Skin of body (tissue), 2 donors: Measurements from ENCODE around the gene VPS52. TPM values are rescaled to one million over a fixed set of nuclear protein-coding genes. Genes with fewer than 3 reads are reported as not detected.

Experiments
- DNase-seq: peaks from one replicate; lab custom pipeline; 2025; lab: John Stamatoyannopoulos, UW
- total RNA-seq: library from RNA; depleted of rRNA; stranded (reverse); fragments of >200 nt; gene quantifications from one replicate; pipeline ENCODE4 v1.2.3, GENCODE V29; 2014

VPS52 gene, protein sequence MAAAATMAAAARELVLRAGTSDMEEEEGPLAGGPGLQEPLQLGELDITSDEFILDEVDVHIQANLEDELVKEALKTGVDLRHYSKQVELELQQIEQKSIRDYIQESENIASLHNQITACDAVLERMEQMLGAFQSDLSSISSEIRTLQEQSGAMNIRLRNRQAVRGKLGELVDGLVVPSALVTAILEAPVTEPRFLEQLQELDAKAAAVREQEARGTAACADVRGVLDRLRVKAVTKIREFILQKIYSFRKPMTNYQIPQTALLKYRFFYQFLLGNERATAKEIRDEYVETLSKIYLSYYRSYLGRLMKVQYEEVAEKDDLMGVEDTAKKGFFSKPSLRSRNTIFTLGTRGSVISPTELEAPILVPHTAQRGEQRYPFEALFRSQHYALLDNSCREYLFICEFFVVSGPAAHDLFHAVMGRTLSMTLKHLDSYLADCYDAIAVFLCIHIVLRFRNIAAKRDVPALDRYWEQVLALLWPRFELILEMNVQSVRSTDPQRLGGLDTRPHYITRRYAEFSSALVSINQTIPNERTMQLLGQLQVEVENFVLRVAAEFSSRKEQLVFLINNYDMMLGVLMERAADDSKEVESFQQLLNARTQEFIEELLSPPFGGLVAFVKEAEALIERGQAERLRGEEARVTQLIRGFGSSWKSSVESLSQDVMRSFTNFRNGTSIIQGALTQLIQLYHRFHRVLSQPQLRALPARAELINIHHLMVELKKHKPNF
- 35.7 TPM for total RNA-seq

DNA sequence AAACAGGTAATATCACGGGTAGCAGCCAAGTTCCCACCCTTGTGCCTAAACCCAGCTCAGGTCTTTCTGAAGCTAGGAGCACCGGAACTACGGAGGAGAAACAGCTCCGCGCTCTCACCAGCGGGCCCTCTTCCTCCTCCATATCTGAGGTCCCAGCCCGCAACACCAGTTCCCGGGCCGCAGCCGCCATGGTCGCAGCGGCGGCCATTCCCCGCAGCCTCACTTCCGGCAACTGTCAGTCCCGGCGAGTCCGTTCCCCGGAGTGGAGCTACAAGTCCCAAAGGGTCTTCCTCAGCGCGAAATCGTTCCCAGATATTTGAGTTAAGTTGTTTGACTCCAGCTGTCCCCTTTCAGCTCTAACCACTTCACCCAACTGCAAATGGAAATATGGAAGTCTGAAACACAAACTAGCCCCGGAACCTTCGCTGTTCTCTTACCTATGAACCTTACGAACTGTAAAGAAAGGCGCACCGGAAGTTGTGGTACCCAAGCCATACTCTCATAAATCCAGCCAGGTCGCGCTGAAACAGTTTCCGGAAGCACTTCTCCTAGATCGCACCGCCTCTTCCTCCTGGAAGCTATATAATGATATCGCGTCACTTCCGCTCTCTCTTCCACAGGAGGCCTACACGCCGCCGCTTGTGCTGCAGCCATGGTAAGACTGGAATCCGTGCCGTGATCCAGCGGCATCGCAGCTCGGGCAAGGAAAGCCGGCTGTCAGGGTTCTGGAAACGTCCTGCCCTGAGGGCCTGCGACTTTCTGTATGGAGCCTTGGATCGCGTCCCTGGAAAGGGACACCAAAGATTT lies at the start of gene VPS52, which contains the start of gene RPS18:
TSS of gene VPS52 (minus strand) at position 409 of the 807 bp plus-strand sequence. CDS start at position 208, 201 bp downstream.
TSS of gene RPS18 (plus strand) at position 608 of the 807 bp plus-strand sequence. CDS start at position 653, 45 bp downstream.
- peak; percentile 100 for DNase-seq

DNA sequence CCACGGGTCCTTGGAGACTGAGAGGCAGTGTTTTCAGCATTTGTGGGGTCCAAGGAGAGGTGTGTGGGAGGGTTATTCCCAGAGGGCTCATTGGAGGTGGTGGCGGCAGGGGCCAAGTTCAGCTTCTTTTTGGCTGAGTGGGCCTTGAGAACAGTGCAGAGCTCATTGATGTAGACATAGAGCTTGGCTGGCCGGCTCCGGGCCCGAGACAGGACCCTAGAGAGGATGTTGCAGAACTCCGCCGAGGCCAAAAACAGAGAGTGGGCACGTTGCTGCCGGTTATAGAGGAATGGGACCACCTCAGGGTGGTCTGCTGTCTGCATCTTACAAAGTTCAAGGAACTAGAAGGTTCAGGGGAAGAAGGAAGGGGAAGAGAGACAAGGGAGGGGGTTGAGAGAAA lies 49.6 kb upstream of the VPS52 start:
- DNase-seq, result no peak

DNA sequence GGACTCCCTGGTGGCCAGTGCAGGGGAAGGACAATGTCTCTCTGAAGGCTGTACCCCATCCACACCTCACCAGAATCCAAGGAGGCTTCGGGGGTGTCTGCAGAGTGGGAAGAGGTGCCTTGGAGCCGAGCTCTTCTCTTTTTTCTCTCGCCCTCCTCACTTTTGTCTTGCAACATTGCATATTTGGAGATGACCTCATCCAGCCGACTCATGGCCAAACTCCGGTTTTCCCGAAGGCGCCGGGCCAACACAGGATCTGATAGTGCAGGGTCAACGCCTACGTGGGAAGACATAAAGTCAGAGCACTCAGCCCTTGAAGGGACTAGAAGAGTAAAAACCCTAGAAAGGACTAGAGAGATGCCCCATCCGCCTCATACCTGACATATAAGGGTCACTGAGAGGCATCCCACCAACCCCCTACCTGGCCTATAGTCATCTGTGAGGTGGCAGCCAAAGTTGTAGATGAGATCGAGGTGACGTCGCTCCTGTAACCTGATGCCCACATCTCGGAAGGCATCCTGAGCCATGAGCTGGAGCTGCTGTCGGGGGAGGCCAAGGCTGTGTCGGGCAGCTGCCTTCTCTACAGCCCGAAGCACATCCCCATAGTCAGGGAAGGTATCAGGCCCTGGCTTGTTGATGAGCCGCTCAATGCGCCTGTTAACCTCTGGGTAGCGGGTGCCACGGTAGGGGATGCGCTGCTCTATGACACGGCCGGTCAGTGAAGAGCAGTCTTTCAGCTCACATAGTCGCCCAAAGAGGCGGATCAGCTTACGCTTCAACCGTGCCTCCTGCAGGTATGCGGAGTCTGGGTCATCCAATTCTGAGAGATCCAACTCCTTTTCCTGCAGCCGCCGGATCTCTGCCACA lies 48.9 kb upstream of the VPS52 start:
- no peak for DNase-seq

DNA sequence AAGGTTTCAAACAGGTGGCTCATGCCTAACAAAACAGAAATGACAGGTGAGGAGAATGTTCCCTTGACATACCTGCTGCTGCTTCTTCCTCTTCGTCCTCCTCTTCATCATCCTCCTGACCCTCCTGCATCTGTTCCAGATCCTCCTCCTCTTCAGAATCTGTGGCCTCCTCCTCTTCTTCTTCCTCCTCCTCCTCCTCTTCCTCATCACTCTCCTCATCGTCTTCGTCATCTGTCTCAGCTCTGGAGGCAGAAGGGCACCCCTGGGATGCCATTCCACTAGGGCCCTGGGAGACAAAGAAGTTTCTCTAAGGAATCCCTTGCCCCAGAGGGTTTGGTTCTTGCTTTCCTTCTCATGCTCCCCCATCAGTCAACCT lies 48.3 kb upstream of the VPS52 start:
- no peak for DNase-seq

DNA sequence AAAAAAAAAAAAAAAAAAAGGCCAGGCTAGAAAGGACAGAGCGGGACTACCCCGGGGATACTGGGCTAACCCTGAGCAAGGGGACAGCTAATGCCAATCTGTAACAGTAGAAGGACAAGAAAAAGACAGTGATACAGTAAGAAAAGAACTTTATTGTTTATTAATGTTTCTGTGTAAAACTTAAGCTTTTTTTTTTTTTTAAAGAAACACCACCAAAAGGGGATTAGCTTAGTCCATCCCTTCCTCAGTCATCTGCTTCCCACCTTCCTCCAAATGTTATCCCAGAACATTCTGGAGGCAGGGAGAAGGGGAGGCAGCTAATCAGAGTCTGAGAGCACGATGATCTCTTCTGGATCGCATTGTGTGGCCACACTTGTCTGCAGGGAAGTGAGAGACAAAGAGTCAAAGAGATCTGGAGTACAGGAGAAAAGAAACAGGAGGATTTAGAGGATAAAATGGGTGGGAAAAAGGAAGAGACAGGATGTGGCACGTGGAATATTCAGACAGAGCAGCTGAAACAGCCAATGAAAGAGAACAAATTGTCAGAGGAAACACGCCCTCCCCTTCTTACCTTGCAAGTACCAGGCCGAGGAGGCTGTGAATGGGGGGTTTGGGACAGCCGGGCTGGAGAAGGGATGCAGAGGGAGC lies 46.9 kb upstream of the VPS52 start:
- DNase-seq, result no peak

DNA sequence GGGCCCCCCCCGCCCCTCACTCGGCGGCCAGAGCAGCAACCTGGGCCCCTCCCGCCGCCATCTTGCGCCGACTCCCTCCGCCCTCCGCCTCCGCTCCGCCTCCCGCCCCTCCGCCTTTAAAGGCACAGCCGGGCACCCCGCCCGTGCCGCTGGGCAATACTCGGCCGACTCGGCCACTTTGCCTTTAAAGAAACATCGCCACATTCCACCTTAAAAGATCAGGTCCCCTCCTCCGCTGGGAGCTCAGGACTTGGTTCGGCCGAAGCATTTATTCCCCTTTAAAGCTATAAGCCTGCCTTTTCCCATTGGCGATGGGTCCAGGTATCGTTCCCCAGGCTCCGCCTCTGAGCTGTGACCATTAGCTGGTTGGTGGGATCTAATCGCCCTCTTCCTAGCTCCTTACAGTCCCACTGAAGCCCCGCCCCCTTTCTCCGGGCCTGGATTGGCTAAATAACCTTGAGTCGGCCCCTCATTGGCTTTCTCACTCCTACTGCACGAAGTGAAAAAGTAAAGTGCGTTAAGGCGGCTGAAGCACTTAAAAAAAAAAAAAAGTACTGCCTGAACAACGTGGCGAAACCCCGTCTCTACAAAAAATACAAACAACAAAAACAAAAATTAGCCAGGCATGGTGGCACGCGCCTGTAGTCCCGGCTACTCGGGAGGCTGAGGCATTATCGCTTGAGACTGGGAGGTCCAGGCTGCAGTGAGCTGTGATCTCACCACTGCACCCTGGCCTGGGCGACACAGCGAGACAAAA lies 46.2 kb upstream of the VPS52 start, which contains the start of gene ZBTB22:
TSS of gene ZBTB22 (minus strand) at position 76 of the 757 bp plus-strand sequence. CDS start 828 bp downstream, outside the sequence.
- DNase-seq, result peak; percentile 98

DNA sequence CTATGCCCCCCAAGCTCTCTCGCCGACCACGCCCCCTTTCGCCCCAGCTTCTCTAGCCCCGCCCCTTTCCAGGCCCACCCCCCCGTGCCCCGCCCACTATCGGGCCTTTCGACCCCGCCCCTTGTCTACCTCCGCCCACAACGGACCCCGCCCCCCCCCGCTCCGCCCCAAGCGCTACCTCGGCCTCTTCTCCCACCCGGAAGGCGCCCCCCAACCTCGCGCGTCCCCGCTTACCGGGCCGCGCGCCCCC lies 45.7 kb upstream of the VPS52 start:
- peak; percentile 60 for DNase-seq

DNA sequence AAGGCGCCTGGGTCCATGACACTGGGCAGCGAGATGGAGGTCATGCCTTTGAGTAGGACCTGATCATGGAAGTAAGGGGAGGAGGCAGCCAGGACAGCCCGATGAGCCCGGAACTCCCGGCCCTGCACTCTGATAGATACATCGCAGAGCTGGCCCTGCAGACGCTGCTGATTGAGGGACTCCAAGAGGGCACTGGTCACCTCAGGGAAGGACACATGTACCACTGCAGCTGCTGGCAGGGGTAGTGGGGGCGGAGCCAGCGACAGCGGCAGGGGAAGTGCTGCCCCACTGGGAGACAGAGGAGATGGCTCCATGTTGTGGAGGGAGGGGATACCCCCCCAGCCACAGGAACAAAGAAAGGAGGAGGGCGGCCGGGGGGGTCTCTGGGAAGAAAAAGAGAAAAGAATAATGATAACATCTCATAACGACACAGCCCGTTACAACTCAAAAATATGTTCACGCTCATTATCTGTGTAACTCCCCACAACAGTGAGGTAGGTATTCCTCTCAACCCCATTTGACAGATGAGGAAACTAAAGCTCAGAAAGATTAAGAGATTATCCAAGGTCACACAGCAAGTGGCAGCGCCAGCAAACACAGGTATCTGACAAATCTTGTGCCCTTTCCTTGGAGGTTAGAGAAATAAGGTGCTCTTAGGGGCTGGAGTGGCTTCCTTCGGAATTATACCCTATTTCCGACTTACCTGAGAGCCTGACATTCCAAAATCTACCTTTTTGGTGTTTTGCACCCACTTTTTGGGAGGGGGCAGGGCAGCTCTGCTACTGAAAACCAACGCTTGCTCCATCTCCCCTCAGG lies 45.1 kb upstream of the VPS52 start:
- no peak for DNase-seq

DNA sequence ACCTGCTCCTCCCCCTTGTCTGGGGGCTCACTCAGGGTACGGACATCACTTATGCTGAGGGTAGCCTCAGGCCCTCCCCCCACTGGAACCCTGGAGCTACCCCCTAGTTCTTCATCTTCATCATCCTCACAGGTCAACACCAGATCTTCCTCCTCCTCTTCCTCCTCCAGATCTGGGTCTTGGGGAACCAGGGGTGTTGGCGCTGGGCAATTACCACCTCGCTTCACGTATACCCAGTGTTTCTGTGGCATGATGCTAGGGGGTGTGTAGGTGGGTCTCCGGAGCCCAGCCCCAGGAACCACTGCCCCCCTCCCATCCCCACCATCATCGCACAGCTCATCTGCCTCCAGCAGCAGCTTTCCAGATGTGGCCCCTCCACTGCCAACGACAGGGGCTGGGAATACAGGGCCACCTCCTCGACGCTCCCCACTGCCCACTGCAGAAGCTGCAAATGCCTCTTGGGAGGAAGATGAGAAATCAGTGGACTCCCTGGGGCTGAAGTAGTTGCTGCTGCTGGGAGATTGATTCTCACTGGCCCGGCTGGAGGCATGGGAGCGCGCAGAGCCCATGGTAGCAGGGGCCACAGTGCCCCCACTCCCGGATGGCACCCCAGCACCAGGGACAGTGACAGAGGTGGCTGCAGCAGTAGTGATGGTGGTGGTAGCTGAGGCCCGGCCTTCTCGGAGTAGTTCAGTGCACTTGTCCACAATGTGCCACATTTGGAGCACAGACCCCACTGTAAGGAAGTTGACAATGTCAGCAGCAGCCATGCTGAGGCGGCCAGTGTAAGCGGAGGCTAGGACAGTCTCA lies 44.3 kb upstream of the VPS52 start:
- DNase-seq, result no peak

DNA sequence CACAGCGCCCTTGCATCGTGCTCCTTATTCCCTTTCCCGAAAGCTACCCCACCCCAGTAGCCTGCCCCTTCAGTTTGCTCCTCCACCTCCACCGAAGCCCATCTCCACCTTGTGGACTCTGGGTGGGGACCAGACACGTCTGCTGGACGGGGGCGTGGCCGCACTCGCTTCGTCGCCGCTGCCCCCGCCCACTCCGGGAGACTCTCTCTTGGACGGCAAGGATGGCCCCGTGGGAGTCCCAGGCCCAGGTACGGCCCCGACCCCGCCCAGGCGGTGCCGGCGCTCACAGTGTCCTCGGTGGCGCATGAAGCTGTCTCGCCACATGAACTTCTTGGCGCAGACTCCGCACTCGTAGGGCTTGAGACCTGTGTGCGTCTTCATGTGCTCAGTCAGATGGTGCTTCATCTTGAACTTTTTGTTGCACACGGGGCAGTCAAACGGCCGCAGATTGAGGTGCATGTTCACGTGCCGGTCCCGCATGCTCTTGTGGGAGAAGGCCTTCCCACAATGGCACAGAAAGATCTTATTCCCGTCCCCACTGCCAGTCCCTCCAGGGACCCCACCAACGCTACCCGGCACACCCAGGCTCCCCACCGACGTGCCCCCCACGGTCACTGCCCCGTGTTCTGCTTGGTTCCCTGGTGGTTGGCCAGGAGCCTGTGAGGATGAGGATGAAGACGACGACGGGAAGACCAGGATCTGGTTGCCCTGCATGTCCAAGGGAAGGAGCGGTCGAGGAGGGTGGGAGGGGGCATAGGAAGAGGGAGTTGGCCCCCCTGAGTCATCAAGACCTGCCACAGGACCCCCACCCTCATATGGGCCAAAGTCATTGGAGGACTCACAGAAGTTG lies 43.5 kb upstream of the VPS52 start:
- no peak for DNase-seq

DNA sequence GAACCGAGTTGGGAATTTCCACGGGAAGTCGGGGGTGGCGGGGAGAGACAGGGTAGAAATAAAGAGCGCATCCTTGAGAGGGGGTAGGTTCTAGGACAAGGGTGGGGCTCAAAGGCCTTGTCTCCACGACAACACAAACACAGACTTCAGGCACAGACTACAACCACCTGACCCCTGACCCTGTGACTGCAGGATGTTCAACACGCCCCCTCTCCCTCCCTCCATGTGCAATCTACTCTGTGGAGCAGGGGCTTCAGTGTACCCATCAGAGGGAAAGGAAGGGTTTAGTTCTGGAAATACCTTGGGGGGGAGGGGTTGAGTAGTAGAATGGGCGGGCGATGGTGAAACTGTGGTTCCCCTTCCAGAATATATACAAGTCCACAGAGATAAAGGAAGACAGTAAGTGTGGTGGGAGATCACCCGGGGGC lies 42.9 kb upstream of the VPS52 start:
- peak; percentile 82 for DNase-seq

DNA sequence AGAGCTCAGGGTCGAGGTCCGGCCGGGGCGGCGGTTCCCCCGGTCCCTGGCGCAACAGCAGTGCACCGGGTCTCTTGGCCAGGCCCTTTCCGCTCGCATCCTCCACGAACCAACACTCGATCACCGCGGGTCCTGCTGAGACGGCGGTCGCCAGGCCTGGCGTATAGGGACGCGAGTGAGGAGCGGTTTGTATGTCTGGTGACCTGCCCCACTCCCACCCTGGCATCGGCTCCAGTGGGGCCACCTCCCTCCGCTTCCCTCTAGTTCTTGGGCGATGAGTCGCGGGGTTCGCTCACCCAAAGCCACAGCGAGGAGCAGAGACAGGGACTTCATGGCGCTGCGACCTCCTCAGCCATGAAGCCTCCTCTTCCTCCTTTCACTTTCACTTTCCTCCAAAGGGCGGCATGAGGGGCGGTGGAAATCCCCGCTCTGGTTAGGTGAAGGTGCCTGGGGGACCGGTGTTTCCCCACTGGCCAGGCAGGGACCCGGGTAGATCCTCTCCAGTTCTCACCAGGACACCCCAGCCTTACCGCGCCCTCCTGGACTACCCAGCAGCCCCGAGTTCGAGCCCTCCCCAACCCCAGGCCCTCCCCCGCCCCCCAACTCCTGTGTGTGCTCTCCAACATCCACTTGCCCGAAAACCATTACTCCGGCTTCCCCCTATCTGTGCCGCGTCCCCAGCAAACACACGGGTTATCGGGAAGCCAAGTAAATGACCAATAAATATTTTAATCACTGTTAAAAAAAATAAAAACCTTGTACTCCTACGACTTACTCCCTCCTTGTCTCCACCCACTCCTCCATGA lies 42.2 kb upstream of the VPS52 start, which contains the start of gene TAPBP:
TSS of gene TAPBP (minus strand) at position 370 of the 806 bp plus-strand sequence. CDS start at position 333, 37 bp downstream.
- DNase-seq, result no peak

DNA sequence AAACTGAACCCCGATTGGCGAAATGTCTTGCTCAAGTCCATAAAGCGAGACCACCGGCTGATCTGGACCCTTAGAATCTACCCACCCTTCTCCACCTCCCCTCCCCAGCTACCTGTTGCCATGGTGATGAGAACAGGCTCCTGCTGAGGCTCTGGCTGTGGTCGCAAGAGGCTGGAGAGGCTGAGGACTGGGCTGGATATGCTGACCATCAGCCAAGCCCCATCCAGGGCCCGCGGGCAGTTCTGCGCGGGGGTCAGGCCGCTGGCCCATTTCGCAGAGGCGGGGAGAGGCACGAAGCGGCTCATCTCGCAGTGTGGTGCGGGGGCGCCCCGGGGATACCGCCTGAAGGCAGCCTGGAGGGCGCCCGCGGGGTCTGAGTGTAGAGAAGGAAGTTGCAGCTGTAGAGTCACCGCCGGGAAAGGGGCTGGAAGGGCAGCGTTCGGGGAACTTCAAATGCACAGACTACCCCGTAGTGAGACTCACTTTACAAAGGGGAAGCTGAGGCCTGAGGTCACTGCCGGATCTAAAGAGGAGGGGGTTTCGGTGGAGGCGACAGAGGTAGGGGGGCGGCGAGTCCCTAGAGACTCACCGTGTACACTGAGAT lies 41.5 kb upstream of the VPS52 start:
- no peak for DNase-seq

DNA sequence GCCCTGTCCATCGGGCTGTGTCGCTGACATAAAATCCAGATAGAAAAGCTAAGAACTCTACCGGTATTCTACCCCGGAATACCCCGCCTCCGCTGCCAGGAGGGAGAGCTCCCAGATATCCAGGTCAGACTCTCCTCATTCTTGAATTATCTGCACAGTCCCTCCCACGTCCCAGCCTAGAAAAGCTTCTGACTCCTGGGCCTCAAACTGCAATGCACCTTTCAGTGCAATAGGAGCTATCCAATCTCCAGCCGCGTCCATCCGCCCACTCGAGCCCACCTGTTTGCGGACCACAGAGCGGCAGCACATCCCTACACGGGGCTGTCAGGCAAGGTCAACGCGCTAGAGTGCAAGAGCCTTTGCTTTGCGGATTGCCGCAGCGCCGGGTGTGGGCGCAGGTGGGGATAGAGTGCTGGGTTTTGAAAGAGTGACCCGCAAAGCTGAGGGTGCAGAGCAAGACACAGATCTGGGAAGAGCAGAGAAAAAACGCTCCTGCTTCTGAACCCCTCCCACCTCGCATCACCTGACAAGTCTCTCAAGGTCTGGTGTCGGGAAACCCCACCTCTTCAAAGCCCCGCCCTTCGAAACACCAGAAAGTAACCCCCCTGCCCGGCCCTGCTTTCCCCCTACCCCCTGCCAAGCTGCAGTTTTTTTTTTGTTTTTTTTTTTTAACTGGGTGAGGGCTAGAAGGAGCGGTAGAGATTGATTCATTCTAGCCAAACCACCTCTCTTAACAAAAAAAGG lies 40.9 kb upstream of the VPS52 start:
- peak; percentile 58 for DNase-seq

DNA sequence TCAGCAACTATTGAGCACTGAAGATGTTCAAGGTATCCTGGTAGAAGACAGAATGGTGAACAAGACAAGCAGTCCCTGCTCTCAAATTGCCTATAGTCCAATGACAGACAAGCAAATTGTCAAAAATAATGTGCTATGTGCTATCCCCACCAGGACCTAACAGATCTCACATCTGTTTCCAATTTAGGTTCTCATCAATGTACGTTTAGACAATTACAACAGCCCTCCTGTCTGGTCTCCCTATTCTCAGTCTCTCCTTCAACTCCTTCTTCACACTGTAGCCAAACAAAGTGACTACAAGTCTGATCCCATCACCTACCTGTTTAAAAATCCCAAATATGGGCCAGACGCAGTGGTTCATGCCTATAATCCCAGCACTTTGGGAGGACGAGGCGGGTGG lies 34.7 kb upstream of the VPS52 start:
- DNase-seq, result no peak
